HG03097 (cell line): ENCODE data around the gene GID8.

Source experiments
- ATAC-seq: cut with Tn5 transposase; IDR thresholded peaks from one replicate; pipeline ENCODE4 v1.9.1; 2021; ENCODE audit not compliant: unreplicated experiment, low FRiP score

Gene GID8

GRCh38 chr20:62967628-62968351 lies 29.8 kb downstream of the GID8 start:
- ATAC-seq, result no peak

DNA sequence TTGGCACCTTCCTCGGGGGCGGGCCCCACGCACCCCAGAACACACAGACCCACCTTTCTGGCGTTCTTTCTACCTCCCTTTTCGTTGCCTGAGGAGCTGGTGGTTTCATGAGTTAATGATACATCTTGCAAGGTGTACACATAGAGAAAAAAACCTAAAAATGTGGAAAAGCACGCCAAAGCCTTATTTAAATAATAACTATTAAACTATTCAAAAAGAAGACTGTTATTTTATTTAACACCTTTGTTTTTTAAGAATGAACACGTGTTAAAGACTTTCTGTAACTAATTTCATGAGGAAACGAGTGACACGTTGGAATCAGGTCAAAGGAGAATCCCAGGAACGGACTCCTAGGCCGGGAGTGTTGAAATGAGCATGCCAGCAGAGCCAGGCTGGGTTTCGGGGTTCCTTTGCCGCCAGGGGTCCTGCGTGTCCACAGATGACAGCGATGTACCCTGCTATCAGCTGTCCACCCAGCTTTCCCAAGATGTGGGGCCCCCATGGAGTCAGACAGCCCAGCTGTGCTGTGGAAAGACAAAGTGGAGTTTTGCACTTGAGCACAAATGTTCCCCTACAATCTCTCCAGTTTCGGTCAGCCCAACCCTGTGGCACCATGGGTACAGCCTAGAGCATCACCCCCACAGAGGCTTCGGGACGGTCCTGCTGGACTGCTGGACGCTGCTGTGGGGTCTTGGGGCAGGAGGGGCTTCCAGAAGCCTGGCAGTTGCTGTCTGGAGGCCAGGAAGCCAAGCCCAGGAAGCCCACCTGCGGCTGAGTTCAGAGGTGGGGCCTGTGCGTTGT lies 30.6 kb downstream of the GID8 start:
- no peak for ATAC-seq

GRCh38 chr20:62969179-62969760 lies 31.3 kb downstream of the GID8 start:
- ATAC-seq, result no peak

GRCh38 chr20:62969939-62970306 lies 32.0 kb downstream of the GID8 start:
- no peak for ATAC-seq

DNA sequence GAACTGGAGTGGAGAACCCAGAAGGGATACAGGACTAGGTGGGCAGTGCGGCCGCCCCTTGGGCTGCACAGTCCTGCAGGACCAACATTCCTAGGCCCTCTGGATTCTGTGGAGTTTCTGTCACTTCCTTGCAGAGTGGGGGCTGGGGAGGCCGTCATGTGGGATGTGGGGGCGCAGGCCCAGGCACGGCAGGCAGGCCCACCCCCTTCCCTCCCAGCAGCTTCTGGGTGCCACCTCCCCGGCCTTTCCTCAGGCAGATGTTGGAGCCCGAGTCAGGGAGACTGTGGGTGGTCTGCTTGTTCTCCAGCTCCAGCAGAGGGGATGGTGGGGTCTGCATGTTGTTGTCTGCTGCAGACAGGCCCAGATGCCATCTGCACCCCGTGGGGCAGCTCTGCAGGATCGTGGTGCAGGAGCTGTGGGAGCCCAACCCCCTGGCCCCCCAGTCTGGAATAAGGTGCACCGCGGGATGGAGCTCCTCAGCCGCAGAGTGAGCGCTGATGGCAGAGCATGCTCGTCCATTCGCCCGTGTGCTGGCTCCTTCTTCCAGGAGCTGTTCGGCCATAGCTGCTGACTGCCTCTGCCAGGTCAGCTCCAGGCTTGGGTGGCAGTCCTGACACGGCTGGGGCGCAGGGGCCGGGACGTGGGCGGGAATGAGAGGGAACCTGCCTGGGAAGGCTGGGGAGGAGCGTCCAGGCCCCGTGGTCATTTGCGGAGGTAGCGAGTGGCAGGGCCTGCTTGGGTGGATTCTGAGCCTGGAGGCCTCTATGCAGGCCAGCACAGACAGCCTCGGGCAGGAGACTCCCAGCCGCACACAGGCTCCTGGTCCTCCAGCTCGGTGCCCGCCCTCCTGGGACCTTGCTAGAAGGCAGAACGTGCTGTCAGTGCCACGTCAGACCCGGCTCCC lies 32.6 kb downstream of the GID8 start:
- ATAC-seq, result no peak

DNA sequence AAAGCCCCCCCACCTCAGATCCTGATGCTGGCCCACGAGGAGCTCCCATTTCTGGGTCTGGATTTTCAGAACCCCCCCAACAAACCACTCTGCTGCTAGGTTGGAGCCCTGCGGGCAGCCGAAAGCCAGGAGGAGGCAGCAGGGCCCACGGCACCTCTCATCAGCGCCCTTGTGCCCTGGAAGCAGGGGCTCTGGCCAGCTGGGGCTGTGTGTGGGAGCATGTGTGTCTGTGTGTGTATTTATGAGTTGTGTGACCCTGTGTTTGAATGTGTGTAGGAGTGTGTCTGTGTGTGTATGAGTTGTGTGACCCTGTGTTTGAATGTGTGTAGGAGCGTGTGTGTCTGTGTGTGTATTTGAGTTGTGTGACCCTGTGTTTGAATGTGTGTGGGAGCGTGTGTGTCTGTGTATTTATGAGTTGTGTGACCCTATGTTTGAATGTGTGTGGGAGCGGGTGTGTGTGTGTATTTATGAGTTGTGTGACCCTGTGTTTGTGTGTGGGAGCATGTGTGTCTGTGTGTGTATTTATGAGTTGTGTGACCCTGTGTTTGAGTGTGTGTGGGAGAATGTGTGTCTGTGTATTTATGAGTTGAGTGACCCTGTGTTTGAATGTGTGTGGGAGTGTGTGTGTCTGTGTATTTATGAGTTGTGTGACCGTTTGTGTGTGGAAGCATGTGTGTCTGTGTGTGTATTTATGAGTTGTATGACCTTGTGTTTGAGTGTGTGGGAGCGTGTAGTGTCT lies 33.4 kb downstream of the GID8 start:
- no peak for ATAC-seq

DNA sequence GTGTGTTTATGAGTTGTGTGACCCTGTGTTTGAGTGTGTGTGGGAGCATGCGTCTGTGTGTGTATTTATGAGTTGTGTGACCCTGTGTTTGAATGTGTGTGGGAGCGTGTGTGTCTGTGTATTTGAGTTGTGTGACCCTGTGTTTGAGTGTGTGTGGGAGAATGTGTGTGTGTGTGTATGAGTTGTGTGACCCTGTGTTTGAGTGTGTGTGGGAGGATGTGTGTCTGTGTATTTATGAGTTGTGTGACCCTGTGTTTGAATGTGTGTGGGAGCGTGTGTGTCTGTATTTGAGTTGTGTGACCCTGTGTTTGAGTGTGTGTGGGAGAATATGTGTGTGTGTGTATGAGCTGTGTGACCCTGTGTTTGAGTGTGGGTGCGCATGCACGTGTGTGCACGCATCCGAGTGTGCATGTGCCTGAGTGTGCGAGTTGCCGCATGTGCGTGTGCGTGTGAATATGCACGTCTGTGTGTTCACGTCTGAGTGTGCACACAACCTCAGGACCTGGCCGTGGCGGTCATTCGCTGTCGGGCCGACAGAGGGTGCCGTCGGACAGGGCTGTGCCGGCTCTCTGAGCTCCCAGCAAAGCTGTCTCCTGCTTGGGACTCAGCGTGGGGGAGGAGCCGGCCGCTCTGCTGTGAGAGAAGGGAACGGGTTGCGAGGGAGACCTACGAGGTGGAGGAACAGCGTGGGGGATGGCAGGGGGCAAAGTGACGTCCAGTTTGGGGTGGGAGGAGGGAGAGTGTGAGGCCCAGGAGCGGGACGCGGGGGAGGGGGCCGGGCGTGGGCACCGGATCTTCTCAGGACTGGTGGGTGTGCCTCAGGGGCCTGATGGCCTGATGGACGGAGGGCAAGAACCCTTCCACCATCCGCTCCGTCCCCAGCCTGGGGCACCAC lies 34.2 kb downstream of the GID8 start:
- no peak for ATAC-seq

DNA sequence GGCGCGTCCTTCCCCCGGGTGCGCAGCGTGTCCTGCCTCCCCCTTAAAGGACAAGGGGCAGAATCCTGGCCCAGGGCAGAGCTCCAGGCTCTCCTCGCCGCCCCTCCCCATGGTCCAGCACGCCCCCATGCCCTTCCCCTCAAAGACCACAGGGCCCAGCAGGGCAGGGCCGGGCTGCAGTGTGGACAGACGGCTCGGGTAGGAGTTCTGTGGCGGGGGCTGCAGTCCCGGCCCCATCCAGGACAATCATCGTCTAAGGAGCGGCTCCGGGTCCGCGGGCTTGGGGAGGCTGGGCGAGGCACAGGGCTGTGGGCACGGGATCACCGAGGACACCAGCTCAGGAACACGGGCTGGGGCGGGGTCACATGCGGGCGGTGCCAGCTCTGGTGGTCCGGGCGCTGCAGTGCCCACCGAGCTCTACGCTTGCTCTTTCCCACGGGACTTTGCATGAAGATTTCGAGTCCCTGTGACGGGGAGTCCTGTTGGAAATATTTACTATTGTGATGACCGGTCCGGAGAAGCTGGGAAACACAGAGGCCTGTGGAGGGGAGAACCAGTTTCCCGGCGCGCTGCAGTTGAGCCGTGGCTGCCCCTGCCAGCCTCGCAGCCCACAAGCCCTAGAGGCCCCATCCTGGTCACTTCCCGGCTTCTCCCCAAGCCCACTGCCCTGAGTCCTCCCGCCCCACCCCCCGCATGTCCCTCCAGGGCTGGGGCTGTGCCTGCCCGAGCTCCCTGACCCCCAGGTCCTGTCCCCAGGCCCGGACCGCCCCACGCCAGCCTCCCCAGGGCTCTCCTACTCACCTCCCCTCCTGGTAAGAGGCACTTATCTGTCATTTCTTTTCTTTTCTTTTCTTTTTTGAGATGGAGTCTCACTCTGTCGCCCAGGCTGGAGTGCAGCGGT lies 35.1 kb downstream of the GID8 start:
- ATAC-seq, result no peak

DNA sequence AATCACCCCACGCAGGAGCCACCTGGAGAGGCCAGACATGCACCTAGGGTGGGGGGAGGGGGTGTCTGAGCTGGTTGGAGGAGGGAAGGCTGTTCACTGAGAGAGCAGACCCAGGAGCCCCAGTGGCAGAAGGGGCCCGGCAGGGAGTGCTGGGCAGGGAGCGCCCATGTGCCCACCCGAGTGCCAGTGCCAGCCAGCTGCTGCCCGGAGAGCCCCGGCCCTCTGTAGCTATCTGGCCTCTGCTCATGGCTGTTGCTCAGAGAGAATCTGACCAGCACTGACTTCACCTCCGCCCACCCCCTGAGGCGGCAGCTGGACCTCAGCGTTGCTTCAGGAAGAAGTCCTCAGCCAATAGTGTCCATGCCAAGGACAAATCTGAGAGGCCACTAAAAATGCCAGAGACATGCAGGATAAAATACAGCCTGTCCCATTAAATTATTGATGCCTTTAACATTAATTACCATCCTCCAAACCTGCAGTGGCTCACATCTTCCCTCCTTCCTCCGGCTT lies 37.4 kb downstream of the GID8 start:
- ATAC-seq, result no peak

DNA sequence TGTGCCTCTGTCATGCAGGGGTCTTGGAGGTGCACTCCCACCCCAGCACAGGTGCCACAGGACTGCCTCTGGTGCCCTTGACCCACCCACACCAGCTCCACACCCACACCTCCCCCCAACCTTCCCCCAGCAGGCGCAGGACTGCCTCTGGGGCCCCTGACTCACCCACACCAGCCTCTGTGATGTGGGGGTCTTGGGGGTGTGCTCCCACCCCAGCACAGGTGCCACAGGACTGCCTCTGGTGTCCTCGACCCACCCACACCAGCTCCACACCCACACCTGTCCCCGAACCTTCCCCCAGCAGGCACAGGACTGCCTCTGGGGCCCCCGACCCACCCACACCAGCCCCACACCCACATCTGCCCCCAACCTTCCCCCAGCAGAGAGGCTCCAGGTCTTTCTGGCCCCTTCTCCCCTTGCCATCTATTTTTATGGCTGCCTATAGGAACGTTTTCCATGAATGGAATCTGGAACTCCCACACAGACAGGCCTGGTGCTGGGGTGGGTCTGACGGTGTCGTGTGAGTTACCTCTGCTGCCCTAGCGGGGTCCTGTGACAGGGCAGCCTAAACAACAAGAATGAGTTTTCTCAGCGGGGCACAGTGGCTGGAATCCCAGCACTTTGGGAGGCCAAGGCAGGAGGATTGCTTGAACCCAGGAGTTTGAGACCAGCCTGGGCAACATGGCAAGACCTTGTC lies 38.0 kb downstream of the GID8 start:
- no peak for ATAC-seq

DNA sequence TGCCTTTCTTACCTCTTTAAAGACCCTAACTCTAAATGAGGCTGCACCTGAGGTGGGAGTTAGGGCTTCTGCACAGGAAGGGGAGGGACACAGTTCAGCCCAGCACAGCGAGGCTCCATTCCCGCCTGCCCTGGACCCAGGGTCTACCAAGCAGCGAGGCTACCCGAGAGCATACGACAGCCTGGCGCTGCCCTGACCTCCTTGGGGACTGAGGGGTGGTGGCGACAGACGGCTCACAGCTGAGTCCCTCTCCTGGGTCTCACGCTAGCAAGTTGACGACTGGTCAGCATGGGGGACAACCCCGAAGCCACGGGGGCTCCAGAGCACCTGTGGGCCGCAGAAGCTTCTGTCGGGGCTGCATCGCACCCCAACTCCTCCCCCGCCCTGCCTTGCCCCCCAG lies 38.9 kb downstream of the GID8 start:
- no peak for ATAC-seq

GRCh38 chr20:62977613-62978560 lies 39.9 kb downstream of the GID8 start:
- peak; percentile 54 for ATAC-seq

DNA sequence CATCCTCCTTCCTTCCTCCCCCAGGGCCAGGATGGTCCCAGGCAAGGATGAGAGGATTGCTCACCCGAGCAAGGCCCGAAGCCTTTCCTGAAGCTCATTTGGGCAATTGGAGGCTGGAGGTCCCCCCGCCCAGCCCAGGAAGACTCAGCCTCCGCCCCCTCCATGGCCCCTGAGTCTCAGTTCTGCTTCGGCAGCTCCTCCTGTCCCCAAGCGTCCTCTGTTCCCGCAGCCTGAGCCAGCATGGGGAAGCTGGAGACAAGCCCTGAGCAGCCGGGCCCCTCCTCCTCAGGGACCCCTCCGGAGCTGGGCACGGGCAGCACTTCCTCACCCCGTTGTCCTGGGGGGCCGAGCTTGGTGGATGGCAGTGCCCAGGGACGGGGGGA lies 40.6 kb downstream of the GID8 start:
- ATAC-seq, result peak; percentile 6

DNA sequence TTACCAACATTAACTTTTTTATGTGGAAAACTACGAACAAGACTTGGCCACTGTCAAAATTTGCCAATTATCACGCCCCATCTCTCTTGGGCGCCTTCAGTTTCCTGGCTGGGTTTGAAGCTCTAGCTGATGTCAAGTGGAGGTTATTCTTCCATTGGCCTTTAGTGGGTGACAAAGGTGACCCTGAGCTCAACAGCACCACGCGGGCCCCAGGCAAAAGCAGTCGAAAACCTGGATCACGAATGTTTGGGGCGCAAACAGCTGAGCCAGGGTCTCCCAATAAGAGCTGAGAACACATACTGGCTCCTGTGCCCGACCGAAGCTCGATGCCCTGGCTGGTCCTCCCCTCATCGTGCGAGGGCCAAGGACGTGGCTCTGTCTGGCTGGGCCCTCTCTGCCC lies 41.4 kb downstream of the GID8 start:
- ATAC-seq, result no peak

DNA sequence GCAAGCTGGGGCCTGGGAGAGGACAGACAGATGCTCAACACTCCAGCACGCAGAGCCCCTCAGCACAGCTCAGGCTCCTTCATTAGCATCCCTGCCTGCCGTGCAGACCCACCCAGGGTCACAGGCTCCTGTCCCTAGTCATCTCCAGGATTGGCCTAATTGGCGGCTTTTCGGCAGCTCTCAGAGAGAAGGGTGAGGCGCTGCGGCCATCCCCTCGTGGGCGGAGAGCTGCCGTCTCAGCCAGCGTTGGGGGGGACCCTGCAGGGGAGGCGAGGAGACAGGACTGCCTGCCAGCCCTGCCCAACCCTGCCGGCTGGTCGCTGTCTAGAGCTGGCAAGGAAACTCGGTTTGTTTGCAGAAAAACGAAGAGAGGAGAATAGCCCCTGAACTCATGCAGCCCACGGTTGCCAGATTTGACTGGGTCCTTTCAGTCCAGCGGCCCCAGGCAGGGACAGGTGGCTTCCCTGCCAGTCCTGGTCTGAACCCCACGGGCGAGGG lies 42.0 kb downstream of the GID8 start:
- ATAC-seq, result no peak

- ATAC-seq, result no peak
These were observed 42.5 kb downstream of the GID8 start for GRCh38 chr20:62980380-62980960.
